ENCODE data around the gene PLEKHM1. TPM values are rescaled to one million over a fixed set of nuclear protein-coding genes. Genes with fewer than 3 reads are reported as not detected.
"Not testable (repeated sequence)": the region's sequence is repeated elsewhere in the genome, so short reads cannot be mapped to it uniquely, and the experiment has no call there.

PLEKHM1 gene
- total RNA-seq, 1 experiment from 2014 or later, result 8.8 TPM

DNA sequence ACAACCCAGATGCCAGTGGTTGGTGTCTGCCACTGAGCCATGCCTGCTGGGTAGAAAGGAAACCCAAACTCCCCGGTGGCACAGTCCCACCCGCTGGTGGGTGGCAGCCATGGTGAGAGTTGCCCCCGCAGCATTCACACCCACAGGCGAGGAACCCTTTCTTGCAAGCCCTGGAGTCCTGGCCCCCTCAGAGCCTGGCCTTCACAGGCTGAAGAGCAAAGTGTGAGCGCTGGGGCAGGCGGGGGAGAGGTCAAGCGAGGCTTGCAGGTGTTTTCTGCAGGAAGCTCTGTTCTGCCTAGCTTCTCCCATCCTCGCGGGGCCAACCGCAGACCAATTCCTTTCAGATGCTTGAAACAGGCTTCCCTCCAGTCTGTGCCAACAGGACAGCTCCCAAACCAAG lies 38.9 kb downstream of the PLEKHM1 start:
- H3K4me1 ChIP-seq (replicated peaks); H3K27me3 ChIP-seq (replicated peaks); H3K9me3 ChIP-seq (replicated peaks); H3K36me3 ChIP-seq; DNase-seq (ENCODE audit: low read depth in 1 of 2, low spot score in 2 of 2); H3K4me3 ChIP-seq; H3K27ac ChIP-seq: not testable (repeated sequence)

- no peak for DNase-seq (ENCODE audit: low read depth in 1 of 2, low spot score in 2 of 2)
- no peaks in the 10 kb centered on the region for H3K36me3 ChIP-seq
- H3K27me3 ChIP-seq (replicated peaks), result no peaks in the 10 kb centered on the region
- H3K9me3 ChIP-seq (replicated peaks), result no peaks in the 10 kb centered on the region
- H3K4me3 ChIP-seq, result no peak overlapping the region
- H3K27ac ChIP-seq, result no peak overlapping the region
- no peaks in the 10 kb centered on the region for H3K4me1 ChIP-seq (replicated peaks)
Observed at GRCh38 chr17:45451131-45451530, 39.4 kb downstream of the PLEKHM1 start.

DNA sequence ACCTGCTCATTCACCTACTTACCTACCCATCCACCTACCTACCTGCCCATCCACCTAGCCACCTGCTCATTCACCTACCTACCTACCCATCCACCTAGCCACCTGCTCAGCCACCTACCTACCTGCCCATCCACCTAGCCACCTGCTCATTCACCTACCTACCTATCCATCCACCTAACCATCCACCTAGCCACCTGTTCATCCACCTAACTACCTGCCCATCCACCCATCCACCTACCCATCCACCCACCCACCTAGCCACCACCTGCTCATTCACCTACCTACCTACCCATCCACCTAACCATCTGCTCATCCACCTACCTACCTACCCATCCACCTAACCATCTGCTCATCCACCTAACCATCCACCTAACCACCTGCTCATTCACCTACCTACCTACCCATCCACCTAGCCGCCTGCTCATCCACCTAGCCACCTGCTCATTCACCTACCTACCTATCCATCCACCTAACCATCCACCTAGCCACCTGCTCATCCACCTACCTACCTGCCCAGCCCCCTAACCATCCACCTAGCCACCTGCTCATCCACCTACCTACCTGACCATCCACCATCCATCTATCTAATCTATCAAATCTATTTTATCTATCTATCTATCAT lies 40.7 kb downstream of the PLEKHM1 start:
- H3K27ac ChIP-seq; H3K27me3 ChIP-seq (replicated peaks); H3K36me3 ChIP-seq; H3K4me1 ChIP-seq (replicated peaks); H3K9me3 ChIP-seq (replicated peaks); H3K4me3 ChIP-seq; DNase-seq (ENCODE audit: low read depth in 1 of 2, low spot score in 2 of 2): not testable (repeated sequence)

DNA sequence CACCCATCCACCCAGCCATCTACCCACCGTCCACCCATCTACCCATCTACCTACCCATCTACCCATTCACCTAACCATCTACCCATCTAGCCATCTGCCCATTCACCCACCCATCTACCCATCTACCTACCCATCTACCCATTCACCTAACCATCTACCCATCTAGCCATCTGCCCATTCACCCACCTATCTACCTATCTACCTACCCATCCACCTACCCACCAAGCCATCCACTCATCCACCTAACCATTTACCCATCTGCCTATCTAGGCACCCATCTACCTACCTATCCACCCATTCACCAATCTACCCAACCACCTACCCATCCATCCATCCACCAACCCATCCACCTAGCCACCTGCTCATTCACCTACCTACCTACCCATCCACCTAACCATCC lies 41.3 kb downstream of the PLEKHM1 start:
- not testable (repeated sequence) for H3K36me3 ChIP-seq; H3K27ac ChIP-seq; H3K4me1 ChIP-seq (replicated peaks); H3K4me3 ChIP-seq; DNase-seq (ENCODE audit: low read depth in 1 of 2, low spot score in 2 of 2); H3K9me3 ChIP-seq (replicated peaks); H3K27me3 ChIP-seq (replicated peaks)

- not testable (repeated sequence) for H3K4me1 ChIP-seq (replicated peaks); H3K9me3 ChIP-seq (replicated peaks); H3K36me3 ChIP-seq
Observed at GRCh38 chr17:45448483-45448882, 42.0 kb downstream of the PLEKHM1 start.

GRCh38 chr17:45448066-45448465 lies 42.5 kb downstream of the PLEKHM1 start:
- H3K27me3 ChIP-seq (replicated peaks); H3K4me3 ChIP-seq; H3K27ac ChIP-seq: not testable (repeated sequence)

More at GRCh38 chr17:45448483-45448882, 42.0 kb downstream of the PLEKHM1 start:
- H3K27me3 ChIP-seq (replicated peaks); DNase-seq (ENCODE audit: low read depth in 1 of 2, low spot score in 2 of 2); H3K27ac ChIP-seq; H3K4me3 ChIP-seq: not testable (repeated sequence)

DNA sequence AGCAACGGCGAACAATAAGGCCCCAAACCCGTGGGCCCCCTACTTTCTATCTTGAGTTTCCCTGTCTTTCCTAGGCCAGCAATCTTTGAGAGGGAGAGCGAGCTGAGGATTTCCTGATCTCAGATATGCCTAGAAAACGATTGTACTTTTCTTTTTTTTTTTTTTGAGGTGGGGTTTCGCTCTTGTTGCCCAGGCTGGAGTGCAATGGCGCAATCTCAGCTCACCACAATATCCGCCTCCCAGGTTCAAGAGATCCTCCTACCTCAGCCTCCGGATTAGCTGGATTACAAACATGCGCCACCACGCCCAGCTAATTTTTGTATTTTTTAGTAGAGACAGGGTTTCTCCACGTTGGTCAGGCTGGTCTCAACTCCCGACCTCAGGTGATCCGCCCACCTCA lies 42.9 kb downstream of the PLEKHM1 start:
- H3K4me3 ChIP-seq; H3K4me1 ChIP-seq (replicated peaks); H3K9me3 ChIP-seq (replicated peaks); DNase-seq (ENCODE audit: low read depth in 1 of 2, low spot score in 2 of 2); H3K36me3 ChIP-seq; H3K27me3 ChIP-seq (replicated peaks); H3K27ac ChIP-seq: not testable (repeated sequence)

More at GRCh38 chr17:45448066-45448465, 42.5 kb downstream of the PLEKHM1 start:
- DNase-seq (ENCODE audit: low read depth in 1 of 2, low spot score in 2 of 2); H3K4me1 ChIP-seq (replicated peaks); H3K9me3 ChIP-seq (replicated peaks); H3K36me3 ChIP-seq: not testable (repeated sequence)

- DNase-seq (ENCODE audit: low read depth in 1 of 2, low spot score in 2 of 2); H3K27ac ChIP-seq; H3K4me1 ChIP-seq (replicated peaks); H3K27me3 ChIP-seq (replicated peaks); H3K36me3 ChIP-seq; H3K9me3 ChIP-seq (replicated peaks); H3K4me3 ChIP-seq: not testable (repeated sequence)
Observed at GRCh38 chr17:45446872-45447625, 43.5 kb downstream of the PLEKHM1 start.

DNA sequence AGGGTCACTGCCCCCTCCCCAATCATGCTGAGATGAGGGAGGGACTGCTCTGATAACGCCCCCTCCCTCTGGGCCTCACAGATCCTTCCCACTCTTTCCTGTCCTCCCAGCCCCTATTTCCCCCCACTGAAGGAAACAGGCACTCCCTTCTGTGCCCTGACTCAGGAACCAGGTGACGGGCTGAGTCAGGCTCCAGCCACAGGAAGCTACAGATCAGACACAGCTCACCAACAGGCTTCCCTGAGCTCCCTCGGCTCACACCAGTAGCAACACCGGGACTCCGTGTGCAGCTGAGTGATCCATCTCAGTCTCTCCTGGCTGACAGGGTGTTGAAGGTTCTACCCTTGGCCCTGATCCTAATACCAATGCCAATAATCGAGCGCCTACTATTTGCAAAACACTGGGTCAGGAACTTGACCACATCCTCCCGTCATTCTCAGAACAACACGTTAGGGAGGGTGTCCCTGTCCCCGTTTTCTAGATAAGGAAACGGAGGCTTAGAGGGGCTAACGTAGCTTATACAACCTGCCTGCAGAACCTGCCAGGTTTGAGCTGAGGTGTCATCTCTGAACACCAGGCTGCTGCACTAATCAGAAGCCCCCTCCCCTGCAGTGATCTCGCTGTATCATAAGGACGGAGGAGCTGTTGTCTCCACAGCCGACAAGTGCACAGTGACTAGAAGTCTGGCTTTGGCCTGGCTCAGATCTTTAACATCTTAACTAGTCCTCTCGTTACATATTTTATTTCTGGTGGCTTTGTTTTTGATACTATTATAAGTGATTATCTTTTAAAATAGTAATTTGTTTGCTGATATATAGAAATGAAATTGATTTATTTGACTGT lies 44.4 kb downstream of the PLEKHM1 start:
- H3K27me3 ChIP-seq (replicated peaks); DNase-seq (ENCODE audit: low read depth in 1 of 2, low spot score in 2 of 2); H3K36me3 ChIP-seq; H3K4me3 ChIP-seq; H3K27ac ChIP-seq; H3K9me3 ChIP-seq (replicated peaks); H3K4me1 ChIP-seq (replicated peaks): not testable (repeated sequence)

DNA sequence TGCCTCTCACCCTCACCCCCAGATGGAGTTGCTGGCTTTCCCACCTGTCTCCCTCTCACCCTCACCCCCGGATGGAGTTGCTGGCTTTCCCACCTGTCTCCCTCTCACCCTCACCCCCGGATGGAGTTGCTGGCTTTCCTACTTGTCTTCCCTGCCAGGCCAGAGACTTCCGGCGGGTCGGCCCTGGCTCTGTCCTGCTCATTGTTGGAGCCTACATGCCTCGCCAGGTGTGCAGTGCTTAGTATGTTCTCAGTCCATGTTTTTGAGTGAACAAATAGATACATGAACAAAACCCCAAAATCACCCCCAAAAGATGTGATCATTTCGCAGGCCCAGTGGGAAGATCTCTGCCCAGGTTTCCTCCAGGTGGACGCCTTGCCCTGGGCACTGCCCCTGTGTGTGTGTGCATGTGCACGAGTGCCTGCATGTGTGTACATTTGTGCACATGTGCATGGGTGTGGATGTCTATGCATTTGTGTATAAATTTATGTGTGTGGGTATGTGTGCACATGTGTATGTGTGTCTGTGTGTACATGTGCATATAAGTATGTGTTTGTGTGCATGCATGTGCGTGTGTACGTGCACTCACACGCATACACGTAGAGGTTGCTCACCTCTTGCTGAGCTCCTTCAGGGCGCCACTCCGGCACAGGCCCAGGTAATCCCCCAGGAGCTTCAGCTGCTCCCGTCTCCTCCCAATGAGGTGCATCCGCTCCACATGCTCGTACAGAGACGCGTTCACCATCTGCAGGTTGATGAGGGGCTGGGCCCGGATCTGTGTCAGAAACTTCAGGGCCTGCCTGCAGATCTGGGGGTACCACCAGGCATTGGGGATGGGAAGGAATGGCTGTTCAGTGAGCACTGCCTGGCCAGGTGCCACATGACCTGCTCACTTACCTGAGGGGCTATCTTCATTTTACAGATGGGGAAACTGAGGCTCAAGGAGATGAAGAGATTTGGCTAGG lies 45.4 kb downstream of the PLEKHM1 start:
- H3K4me1 ChIP-seq (replicated peaks); H3K9me3 ChIP-seq (replicated peaks); H3K4me3 ChIP-seq; DNase-seq (ENCODE audit: low read depth in 1 of 2, low spot score in 2 of 2); H3K27ac ChIP-seq; H3K36me3 ChIP-seq; H3K27me3 ChIP-seq (replicated peaks): not testable (repeated sequence)

DNA sequence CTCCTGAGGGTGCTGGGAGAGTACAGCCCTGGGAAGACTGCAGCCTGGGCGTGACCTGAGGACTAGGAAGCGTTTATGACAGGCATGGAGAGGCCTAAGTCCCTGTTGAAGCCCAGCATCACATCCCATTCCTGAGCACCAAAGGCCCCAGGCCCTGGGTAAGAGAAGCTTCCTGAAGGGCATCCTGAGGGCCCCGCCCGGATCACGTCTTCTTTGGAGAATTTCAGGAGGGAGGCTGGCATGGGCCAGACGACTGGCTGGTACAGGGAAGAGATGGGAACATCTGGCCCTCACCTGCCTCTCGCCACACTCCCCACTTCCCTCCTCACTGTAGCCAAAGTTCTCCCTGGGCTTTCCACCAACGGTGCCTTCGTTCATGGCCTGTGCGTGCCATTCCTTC lies 46.2 kb downstream of the PLEKHM1 start:
- not testable (repeated sequence) for H3K9me3 ChIP-seq (replicated peaks); H3K36me3 ChIP-seq; H3K27me3 ChIP-seq (replicated peaks); H3K4me3 ChIP-seq; H3K4me1 ChIP-seq (replicated peaks); H3K27ac ChIP-seq; DNase-seq (ENCODE audit: low read depth in 1 of 2, low spot score in 2 of 2)

GRCh38 chr17:45443371-45444260 lies 46.9 kb downstream of the PLEKHM1 start:
- not testable (repeated sequence) for H3K27me3 ChIP-seq (replicated peaks); DNase-seq (ENCODE audit: low read depth in 1 of 2, low spot score in 2 of 2); H3K4me1 ChIP-seq (replicated peaks)

More at GRCh38 chr17:45443371-45444260, 46.9 kb downstream of the PLEKHM1 start:
- H3K27ac ChIP-seq; H3K9me3 ChIP-seq (replicated peaks); H3K4me3 ChIP-seq: not testable (repeated sequence)
- H3K36me3 ChIP-seq, result peaks cover 11% of the 10 kb centered on the region

Measured in SJSA1 (cell line).